ENCODE data around the gene DIAPH1. TPM values are rescaled to one million over a fixed set of nuclear protein-coding genes. Genes with fewer than 3 reads are reported as not detected.
A peak's percentile ranks its signal among the peaks of the same experiment; 100 is the strongest.

Gene DIAPH1
- total RNA-seq, 1 donor from 2014 or later, result 65.8 TPM

DNA sequence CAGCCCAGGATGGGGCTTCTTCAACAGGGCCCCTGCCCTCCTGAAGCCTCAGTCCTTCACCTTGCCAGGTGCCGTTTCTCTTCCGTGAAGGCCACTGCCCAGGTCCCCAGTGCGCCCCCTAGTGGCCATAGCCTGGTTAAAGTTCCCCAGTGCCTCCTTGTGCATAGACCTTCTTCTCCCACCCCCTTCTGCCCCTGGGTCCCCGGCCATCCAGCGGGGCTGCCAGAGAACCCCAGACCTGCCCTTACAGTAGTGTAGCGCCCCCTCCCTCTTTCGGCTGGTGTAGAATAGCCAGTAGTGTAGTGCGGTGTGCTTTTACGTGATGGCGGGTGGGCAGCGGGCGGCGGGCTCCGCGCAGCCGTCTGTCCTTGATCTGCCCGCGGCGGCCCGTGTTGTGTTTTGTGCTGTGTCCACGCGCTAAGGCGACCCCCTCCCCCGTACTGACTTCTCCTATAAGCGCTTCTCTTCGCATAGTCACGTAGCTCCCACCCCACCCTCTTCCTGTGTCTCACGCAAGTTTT lies 106.3 kb downstream of the DIAPH1 start:
- TF ChIP-seq, protein P1, sequence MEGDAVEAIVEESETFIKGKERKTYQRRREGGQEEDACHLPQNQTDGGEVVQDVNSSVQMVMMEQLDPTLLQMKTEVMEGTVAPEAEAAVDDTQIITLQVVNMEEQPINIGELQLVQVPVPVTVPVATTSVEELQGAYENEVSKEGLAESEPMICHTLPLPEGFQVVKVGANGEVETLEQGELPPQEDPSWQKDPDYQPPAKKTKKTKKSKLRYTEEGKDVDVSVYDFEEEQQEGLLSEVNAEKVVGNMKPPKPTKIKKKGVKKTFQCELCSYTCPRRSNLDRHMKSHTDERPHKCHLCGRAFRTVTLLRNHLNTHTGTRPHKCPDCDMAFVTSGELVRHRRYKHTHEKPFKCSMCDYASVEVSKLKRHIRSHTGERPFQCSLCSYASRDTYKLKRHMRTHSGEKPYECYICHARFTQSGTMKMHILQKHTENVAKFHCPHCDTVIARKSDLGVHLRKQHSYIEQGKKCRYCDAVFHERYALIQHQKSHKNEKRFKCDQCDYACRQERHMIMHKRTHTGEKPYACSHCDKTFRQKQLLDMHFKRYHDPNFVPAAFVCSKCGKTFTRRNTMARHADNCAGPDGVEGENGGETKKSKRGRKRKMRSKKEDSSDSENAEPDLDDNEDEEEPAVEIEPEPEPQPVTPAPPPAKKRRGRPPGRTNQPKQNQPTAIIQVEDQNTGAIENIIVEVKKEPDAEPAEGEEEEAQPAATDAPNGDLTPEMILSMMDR (IDR thresholded peaks at IDR 0.05), result peak; percentile 83 to 87 (median 86)
- Histone ChIP-seq H3K27ac (peak overlapping the region; percentile 98 to 99), H3K36me3 (peaks cover 0 to 14% of the 10 kb centered on the region in 2 donors), H3K27me3 (no peaks in the 10 kb centered on the region), H3K4me1 (peaks cover 36 to 51% of the 10 kb centered on the region in 2 donors), H3K4me3 (peak overlapping the region; percentile 52 to 78), H3K9me3 (no peaks in the 10 kb centered on the region)
- peak in 1 of 2 donors; percentile 93 for DNase-seq (ENCODE audit: low spot score in 2 of 2)
- intact Hi-C loops (cut with DNase I), result loop anchor here (5.0 kb wide), 1 partner anchor 1640 kb away; no protein-coding TSS in a partner anchor

DNA sequence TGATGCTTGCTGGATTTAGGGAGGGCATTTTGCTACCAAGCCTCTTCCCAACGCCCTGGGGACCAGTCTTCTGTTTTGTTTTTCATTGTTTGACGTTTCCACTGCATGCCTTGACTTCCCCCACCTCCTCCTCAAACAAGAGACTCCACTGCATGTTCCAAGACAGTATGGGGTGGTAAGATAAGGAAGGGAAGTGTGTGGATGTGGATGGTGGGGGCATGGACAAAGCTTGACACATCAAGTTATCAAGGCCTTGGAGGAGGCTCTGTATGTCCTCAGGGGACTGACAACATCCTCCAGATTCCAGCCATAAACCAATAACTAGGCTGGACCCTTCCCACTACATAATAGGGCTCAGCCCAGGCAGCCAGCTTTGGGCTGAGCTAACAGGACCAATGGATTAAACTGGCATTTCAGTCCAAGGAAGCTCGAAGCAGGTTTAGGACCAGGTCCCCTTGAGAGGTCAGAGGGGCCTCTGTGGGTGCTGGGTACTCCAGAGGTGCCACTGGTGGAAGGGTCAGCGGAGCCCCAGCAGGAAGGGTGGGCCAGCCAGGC lies 107.0 kb downstream of the DIAPH1 start:
- Histone ChIP-seq H3K9me3 (no peaks in the 10 kb centered on the region), H3K27ac (peak overlapping the region; percentile 98 to 99), H3K27me3 (no peaks in the 10 kb centered on the region), H3K36me3 (peaks cover 0 to 14% of the 10 kb centered on the region in 2 donors), H3K4me3 (peak overlapping the region in 1 of 2 donors; percentile 78), H3K4me1 (peaks cover 42 to 57% of the 10 kb centered on the region in 2 donors)
- no peak for DNase-seq (ENCODE audit: low spot score in 2 of 2)
- TF ChIP-seq, protein P1 (IDR thresholded peaks at IDR 0.05), result no peak
- intact Hi-C loops (cut with DNase I), result loop anchor here (5.0 kb wide), 1 partner anchor 1640 kb away; no protein-coding TSS in a partner anchor

DNA sequence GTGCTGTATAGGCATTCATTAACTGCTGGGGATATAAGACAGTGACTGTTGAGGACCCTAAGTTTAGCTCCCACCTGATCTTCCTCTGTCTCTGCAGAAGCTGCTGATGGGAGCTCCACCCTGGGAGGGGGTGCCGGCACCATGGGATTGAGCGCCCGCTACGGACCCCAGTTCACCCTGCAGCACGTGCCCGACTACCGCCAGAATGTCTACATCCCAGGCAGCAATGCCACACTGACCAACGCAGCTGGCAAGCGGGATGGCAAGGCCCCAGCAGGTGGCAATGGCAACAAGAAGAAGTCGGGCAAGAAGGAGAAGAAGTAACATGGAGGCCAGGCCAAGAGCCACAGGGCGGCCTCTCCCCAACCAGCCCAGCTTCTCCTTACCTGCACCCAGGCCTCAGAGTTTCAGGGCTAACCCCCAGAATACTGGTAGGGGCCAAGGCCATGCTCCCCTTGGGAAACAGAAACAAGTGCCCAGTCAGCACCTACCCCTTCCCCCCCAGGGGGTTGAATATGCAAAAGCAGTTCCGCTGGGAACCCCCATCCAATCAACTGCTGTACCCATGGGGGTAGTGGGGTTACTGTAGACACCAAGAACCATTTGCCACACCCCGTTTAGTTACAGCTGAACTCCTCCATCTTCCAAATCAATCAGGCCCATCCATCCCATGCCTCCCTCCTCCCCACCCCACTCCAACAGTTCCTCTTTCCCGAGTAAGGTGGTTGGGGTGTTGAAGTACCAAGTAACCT lies 107.8 kb downstream of the DIAPH1 start:
- intact Hi-C loops (cut with DNase I), result loop anchor here (5.0 kb wide), 1 partner anchor 1641 kb away; no protein-coding TSS in a partner anchor

DNA sequence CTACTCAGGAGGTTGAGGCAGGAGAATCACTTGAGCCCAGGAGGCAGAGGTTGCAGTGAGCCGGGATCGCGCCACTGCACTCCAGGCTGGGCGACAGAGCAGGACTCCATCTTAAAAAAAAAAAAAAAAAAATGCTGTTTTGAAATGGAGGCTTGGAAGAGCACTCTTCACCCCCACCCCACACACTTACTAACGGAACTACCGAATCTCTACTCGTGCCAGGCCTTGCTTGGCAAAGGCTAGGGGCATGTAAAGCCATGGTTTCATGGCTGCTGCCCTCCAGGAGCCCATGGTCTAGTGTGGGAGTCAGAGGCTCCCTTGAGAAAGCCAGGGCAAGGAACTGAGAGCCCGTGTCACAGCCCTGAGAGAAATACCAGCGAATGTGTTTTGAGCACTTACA lies 108.6 kb downstream of the DIAPH1 start:
- DNase-seq (ENCODE audit: low spot score in 2 of 2), result no peak
- Histone ChIP-seq H3K9me3 (no peaks in the 10 kb centered on the region), H3K27me3 (no peaks in the 10 kb centered on the region), H3K36me3 (peaks cover 0 to 17% of the 10 kb centered on the region in 2 donors), H3K27ac (peak overlapping the region; percentile 98 to 99), H3K4me3 (no peak overlapping the region), H3K4me1 (peaks cover 31 to 47% of the 10 kb centered on the region in 2 donors)
- TF ChIP-seq, protein P1 (IDR thresholded peaks at IDR 0.05), result no peak
- intact Hi-C loops (cut with DNase I), result loop anchor here (5.0 kb wide), 1 partner anchor 1642 kb away; no protein-coding TSS in a partner anchor

More for the DNA sequence above, 107.8 kb downstream of the DIAPH1 start:
- no peak for DNase-seq (ENCODE audit: low spot score in 2 of 2)
- Histone ChIP-seq H3K27me3 (no peaks in the 10 kb centered on the region), H3K27ac (peak overlapping the region; percentile 98 to 99), H3K9me3 (no peaks in the 10 kb centered on the region), H3K36me3 (peaks cover 0 to 9% of the 10 kb centered on the region in 2 donors), H3K4me3 (no peak overlapping the region), H3K4me1 (peaks cover 39 to 56% of the 10 kb centered on the region in 2 donors)
- TF ChIP-seq, protein P1 (IDR thresholded peaks at IDR 0.05), result no peak

DNA sequence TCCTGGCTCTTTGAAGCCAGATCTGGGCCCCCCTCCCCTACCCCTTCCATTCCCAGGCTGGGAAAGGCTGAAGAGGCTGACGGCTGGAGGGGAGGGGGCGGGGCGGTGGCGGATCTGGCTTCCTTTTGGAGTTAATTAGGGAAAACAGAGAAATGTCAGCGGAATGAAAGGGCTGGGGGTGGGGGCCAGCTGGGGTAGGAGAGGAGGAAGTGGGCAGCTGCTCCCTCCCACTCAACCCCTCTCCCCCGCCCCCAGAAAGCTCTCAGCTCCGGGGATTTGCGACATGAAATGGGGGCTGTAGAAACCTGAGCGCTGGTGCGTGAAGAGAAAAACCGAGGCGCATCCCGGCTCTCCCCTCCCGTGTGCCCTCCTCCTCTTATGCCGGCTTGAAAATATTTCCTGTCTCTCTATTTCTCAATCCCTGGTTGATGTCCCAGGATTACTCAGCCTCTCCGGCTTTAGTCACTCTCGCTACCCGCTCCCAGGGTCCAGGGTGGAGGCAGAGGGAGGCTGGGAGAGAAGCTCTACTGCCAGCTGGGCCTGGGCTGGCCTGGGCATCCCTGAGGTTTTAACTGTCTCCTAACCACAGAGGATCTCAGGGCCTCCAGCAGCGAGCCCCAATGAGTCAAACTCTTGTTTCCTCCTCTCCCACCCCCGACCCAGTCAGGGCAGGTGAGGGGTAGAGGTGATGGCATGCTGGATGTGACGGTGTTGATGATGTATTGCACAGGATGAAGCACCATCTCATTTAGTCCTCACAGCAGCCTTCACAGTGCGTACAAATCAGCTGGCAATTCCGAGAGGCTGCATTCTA lies 109.8 kb downstream of the DIAPH1 start:
- Histone ChIP-seq H3K36me3 (peaks cover 0 to 18% of the 10 kb centered on the region in 2 donors), H3K4me3 (peak overlapping the region; percentile 53 to 62), H3K27ac (peak overlapping the region; percentile 98 to 99), H3K4me1 (peaks cover 24 to 36% of the 10 kb centered on the region in 2 donors), H3K27me3 (no peaks in the 10 kb centered on the region), H3K9me3 (no peaks in the 10 kb centered on the region)
- intact Hi-C loops (cut with DNase I), result loop anchor here (1.0 kb wide), 2 partner anchors 15 to 33 kb away; no protein-coding TSS in a partner anchor
- TF ChIP-seq, protein P1 (IDR thresholded peaks at IDR 0.05), result no peak
- peak; percentile 61 to 94 for DNase-seq (ENCODE audit: low spot score in 2 of 2)

All from ascending aorta (tissue), 2 donors.